Measurements from ENCODE around the gene PLAAT1. TPM values are rescaled to one million over a fixed set of nuclear protein-coding genes. Genes with fewer than 3 reads are reported as not detected.

The PLAAT1 gene
- total and polyA plus RNA-seq, 2 experiments from 2014 or later: 0.87 to 1.4 TPM

GRCh38 chr3:193211984-193212383, 29.0 kb upstream of the PLAAT1 start:
- Histone ChIP-seq H3K27ac (no peak overlapping the region), H3K4me2 (no peak overlapping the region), H3K4me3 (no peak overlapping the region), H3K9me2 (replicated peaks; ENCODE audit: insufficient read depth) (no peaks in the 10 kb centered on the region), H3K27me3 (no peaks in the 10 kb centered on the region), H4K20me1 (ENCODE audit: insufficient read depth, poor library complexity, severe bottlenecking) (no peaks in the 10 kb centered on the region), H3K9me3 (ENCODE audit: low read depth) (no peaks in the 10 kb centered on the region), H3K79me2 (no peaks in the 10 kb centered on the region), H3K4me1 (ENCODE audit: insufficient read depth) (peaks cover 6% of the 10 kb centered on the region), H3K36me3 (replicated peaks; ENCODE audit: insufficient read depth, low read depth) (no peaks in the 10 kb centered on the region), H2AFZ (no peak overlapping the region)
- no peak for DNase-seq (ENCODE audit: low spot score)
- WGBS (ENCODE audit: low lambda C conversion rate, missing lambda C conversion rate): 65% methylated on average over 1 of the region's 1 CpG
- TF ChIP-seq EZH2 (IDR thresholded peaks at IDR 0.05; ENCODE audit: borderline replicate concordance) (no peak), EZH2phosphoT487 (IDR thresholded peaks at IDR 0.05; ENCODE audit: low read depth, severe bottlenecking, unreplicated experiment) (no peak)
- TF ChIP-seq, protein P1, sequence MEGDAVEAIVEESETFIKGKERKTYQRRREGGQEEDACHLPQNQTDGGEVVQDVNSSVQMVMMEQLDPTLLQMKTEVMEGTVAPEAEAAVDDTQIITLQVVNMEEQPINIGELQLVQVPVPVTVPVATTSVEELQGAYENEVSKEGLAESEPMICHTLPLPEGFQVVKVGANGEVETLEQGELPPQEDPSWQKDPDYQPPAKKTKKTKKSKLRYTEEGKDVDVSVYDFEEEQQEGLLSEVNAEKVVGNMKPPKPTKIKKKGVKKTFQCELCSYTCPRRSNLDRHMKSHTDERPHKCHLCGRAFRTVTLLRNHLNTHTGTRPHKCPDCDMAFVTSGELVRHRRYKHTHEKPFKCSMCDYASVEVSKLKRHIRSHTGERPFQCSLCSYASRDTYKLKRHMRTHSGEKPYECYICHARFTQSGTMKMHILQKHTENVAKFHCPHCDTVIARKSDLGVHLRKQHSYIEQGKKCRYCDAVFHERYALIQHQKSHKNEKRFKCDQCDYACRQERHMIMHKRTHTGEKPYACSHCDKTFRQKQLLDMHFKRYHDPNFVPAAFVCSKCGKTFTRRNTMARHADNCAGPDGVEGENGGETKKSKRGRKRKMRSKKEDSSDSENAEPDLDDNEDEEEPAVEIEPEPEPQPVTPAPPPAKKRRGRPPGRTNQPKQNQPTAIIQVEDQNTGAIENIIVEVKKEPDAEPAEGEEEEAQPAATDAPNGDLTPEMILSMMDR (IDR thresholded peaks at IDR 0.05; ENCODE audit: poor library complexity): no peak

DNA sequence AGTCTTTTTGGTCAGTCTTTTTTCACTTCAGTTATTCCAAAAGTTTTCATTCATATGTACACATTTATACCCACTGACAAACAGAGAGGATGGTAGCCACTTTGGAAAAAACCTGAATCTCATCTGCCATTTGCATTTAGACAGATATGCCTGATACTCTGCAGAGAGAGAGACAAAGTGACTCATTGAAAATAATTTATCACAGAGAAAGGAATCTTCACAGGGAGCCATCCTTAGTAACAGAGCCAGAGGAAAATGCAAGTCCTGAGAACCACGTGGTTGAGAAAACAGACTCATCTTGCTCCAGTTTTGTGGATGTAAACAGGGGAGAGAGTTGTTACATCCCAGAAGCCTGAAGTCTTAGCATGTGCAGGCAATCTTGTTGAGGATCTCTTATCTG, 28.2 kb upstream of the PLAAT1 start:
- Histone ChIP-seq H3K4me2 (no peak overlapping the region), H3K79me2 (no peaks in the 10 kb centered on the region), H2AFZ (no peak overlapping the region), H3K4me3 (no peak overlapping the region), H3K27me3 (no peaks in the 10 kb centered on the region), H3K27ac (no peak overlapping the region), H3K36me3 (replicated peaks; ENCODE audit: insufficient read depth, low read depth) (no peaks in the 10 kb centered on the region), H3K9me2 (replicated peaks; ENCODE audit: insufficient read depth) (no peaks in the 10 kb centered on the region), H3K4me1 (ENCODE audit: insufficient read depth) (peaks cover under 1% of the 10 kb centered on the region), H3K9me3 (ENCODE audit: low read depth) (no peaks in the 10 kb centered on the region), H4K20me1 (ENCODE audit: insufficient read depth, poor library complexity, severe bottlenecking) (no peaks in the 10 kb centered on the region)
- DNase-seq (ENCODE audit: low spot score): no peak
- 59% methylated on average over 1 of the region's 1 CpG for WGBS (ENCODE audit: low lambda C conversion rate, missing lambda C conversion rate)
- TF ChIP-seq, protein P1 (IDR thresholded peaks at IDR 0.05; ENCODE audit: poor library complexity): no peak
- no peak for TF ChIP-seq EZH2phosphoT487 (IDR thresholded peaks at IDR 0.05; ENCODE audit: low read depth, severe bottlenecking, unreplicated experiment)
- no peak for TF ChIP-seq EZH2 (IDR thresholded peaks at IDR 0.05; ENCODE audit: borderline replicate concordance)

DNA sequence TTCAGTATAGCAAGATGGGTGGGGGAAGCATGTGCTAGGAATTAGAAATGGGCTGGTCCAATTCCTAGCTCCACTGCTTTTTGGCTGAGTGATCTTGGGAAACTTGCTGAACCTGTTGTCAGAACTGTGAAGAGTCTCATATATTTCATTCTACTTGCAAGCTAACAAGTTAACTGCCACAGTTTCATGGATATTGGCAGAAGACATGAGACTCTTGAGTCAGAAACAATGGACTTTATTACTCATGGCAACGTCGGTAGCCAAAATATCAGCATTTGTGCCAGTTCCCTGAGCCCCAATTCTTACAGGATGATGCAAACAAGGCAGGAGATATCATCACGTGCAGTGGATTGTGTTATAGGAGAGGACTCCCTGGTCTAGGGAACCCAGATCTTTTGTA, 26.6 kb upstream of the PLAAT1 start:
- WGBS (ENCODE audit: low lambda C conversion rate, missing lambda C conversion rate): 75% methylated on average over 3 of the region's 3 CpGs
- no peak for DNase-seq (ENCODE audit: low spot score)
- Histone ChIP-seq H3K27me3 (no peaks in the 10 kb centered on the region), H3K4me1 (ENCODE audit: insufficient read depth) (no peaks in the 10 kb centered on the region), H3K79me2 (no peaks in the 10 kb centered on the region), H3K4me2 (no peak overlapping the region), H3K36me3 (replicated peaks; ENCODE audit: insufficient read depth, low read depth) (no peaks in the 10 kb centered on the region), H3K4me3 (no peak overlapping the region), H3K27ac (no peak overlapping the region), H4K20me1 (ENCODE audit: insufficient read depth, poor library complexity, severe bottlenecking) (no peaks in the 10 kb centered on the region), H2AFZ (no peak overlapping the region), H3K9me3 (ENCODE audit: low read depth) (no peaks in the 10 kb centered on the region), H3K9me2 (replicated peaks; ENCODE audit: insufficient read depth) (no peaks in the 10 kb centered on the region)
- TF ChIP-seq EZH2 (IDR thresholded peaks at IDR 0.05; ENCODE audit: borderline replicate concordance) (no peak), EZH2phosphoT487 (IDR thresholded peaks at IDR 0.05; ENCODE audit: low read depth, severe bottlenecking, unreplicated experiment) (no peak)
- TF ChIP-seq, protein P1 (IDR thresholded peaks at IDR 0.05; ENCODE audit: poor library complexity): no peak

Data from hepatocyte (in vitro differentiated cells).